Mesendoderm (in vitro differentiated cells): ENCODE results near the gene PSMB7.

Source experiments
- DNase-seq: peaks from one replicate; pipeline ENCODE4 v3.0.0; 2013
- H2AK5ac ChIP-seq: 2 replicates; pipeline ENCODE4 v1.6.1; 2013; ENCODE audit warnings: low read length, inconsistent platforms
- H2BK120ac ChIP-seq: 2 replicates; pipeline ENCODE4 v1.6.1; 2013; ENCODE audit warnings: low read depth, mild to moderate bottlenecking, low read length, moderate library complexity, mixed read lengths
- H2BK15ac ChIP-seq: replicated peaks from 2 replicates; pipeline ENCODE4 v1.6.1; 2013; ENCODE audit warnings: low read depth, mild to moderate bottlenecking, moderate library complexity
- H2BK5ac ChIP-seq: 2 replicates; pipeline ENCODE4 v1.6.1; 2013; ENCODE audit warnings: low read length, inconsistent platforms
- H3K18ac ChIP-seq: 2 replicates; pipeline ENCODE4 v1.6.1; 2013; ENCODE audit warnings: mild to moderate bottlenecking, low read length, mixed read lengths
- H3K23ac ChIP-seq: one replicate; pipeline ENCODE4 v1.6.1; 2013; ENCODE audit warnings: low read length
- H3K27ac ChIP-seq: 2 replicates; pipeline ENCODE4 v1.5.1; 2013; ENCODE audit warnings: low read depth, mild to moderate bottlenecking, inconsistent platforms, low read length, moderate library complexity
- H3K27me3 ChIP-seq: 2 replicates; pipeline ENCODE4 v1.6.1; 2013; ENCODE audit warnings: low read length, control low read depth, mild to moderate bottlenecking, inconsistent platforms; ENCODE audit not compliant: insufficient read depth, poor library complexity
- H3K36me3 ChIP-seq: 2 replicates; pipeline ENCODE4 v1.6.1; 2013; ENCODE audit warnings: low read length, inconsistent platforms; ENCODE audit not compliant: control insufficient read depth, insufficient read depth
- H3K4ac ChIP-seq: one replicate; pipeline ENCODE4 v1.6.1; 2013; ENCODE audit warnings: low read depth, mild to moderate bottlenecking, low read length, moderate library complexity
- H3K4me1 ChIP-seq: 2 replicates; pipeline ENCODE4 v1.6.1; 2013; ENCODE audit warnings: low read depth, low read length, inconsistent platforms; ENCODE audit not compliant: control insufficient read depth
- H3K4me2 ChIP-seq: 2 replicates; pipeline ENCODE4 v1.6.1; 2013; ENCODE audit warnings: low read length
- H3K4me3 ChIP-seq: 2 replicates; pipeline ENCODE4 v1.5.1; 2013; ENCODE audit warnings: mild to moderate bottlenecking, low read length
- H3K56ac ChIP-seq: one replicate; pipeline ENCODE4 v1.6.1; 2013; ENCODE audit warnings: low read length
- H3K79me1 ChIP-seq: 2 replicates; pipeline ENCODE4 v1.6.1; 2013; ENCODE audit warnings: low read length, inconsistent platforms
- H3K79me2 ChIP-seq: 2 replicates; pipeline ENCODE4 v1.6.1; 2013; ENCODE audit warnings: mild to moderate bottlenecking, low read length; ENCODE audit not compliant: control insufficient read depth, insufficient read depth
- H3K9ac ChIP-seq: 2 replicates; pipeline ENCODE4 v1.6.1; 2013; ENCODE audit warnings: low read length, inconsistent platforms
- H4K5ac ChIP-seq: one replicate; pipeline ENCODE4 v1.6.1; 2013; ENCODE audit warnings: low read length
- H4K8ac ChIP-seq: one replicate; pipeline ENCODE4 v1.6.1; 2013; ENCODE audit warnings: low read depth, mild to moderate bottlenecking, control low read depth, low read length, moderate library complexity
- WGBS: extraction: QIAGEN DNeasy Blood & Tissue Kit; methylation state at CpG from one replicate; pipeline ENCODE4 v1.1.7; 2013; ENCODE audit warnings: low lambda C conversion rate, missing lambda C conversion rate; ENCODE audit not compliant: insufficient coverage; ENCODE audit errors: extremely low coverage; 5-methylcytosine and 5-hydroxymethylcytosine counted together

PSMB7 gene

DNA sequence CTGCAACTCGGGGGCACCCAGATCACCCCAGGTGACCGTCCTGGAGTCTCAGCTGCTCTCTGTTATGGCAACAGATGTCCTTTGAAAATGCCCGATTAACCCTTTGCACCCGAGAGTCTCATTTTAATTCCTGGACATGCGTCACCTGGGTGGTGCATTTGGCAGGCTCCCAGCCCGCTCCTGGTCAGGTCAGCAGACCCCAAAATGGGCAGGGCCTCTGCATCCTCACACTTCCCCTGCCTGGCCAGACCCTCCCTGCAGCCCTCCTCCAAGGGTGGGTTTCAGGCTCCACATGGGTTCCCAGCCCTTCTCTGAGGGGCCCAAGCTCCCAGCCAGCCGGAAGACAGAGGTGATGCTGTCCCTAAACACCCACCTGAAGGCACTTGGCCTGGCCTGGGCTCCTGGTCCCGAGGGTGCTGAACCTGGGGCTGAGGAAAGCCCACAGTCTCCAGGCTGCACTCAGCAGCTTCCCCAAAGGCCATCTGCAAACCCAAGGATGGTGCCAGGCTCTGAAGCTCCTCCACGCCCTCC lies 69.4 kb downstream of the PSMB7 start:
- Histone ChIP-seq H2BK15ac (no peak overlapping the region), H3K9ac (no peak overlapping the region), H3K79me2 (no peaks in the 10 kb centered on the region), H3K79me1 (no peaks in the 10 kb centered on the region), H3K23ac (no peak overlapping the region), H3K27me3 (no peaks in the 10 kb centered on the region), H3K27ac (no peak overlapping the region), H3K18ac (no peak overlapping the region), H4K5ac (no peak overlapping the region), H3K56ac (no peak overlapping the region), H4K8ac (no peak overlapping the region), H3K4me3 (no peak overlapping the region), H3K36me3 (peaks cover 7% of the 10 kb centered on the region), H2BK120ac (no peak overlapping the region), H3K4me1 (no peaks in the 10 kb centered on the region), H3K4ac (no peak overlapping the region), H3K4me2 (no peak overlapping the region), H2BK5ac (no peak overlapping the region), H2AK5ac (no peak overlapping the region)
- WGBS: no CpG with 5 or more reads among the region's 9 CpGs
- no peak for DNase-seq

DNA sequence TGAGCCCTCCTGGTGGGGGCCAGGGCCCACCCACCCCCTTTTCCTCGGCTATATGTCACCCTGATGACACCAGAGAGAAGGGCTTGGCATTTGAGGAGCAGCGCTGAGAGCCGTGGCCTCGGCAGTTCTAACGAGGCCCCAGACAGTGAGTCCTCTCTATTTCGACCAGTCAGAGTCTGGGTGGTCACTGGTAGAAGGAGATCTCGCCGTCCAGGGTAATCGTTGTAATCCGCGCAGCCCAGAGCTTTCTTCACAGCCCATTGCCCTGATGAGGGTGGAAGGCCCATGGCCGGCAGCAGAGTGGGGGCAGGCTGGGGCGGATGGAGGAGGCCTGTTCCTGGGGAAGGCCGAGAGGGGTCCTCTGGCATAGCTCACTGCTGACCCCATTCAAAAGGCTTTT lies 70.2 kb downstream of the PSMB7 start:
- no peak overlapping the region for H3K23ac ChIP-seq
- WGBS: no CpG with 5 or more reads among the region's 14 CpGs
- H2BK120ac ChIP-seq: no peak overlapping the region
- H2BK5ac ChIP-seq: no peak overlapping the region
- no peak overlapping the region for H2AK5ac ChIP-seq
- no peaks in the 10 kb centered on the region for H3K79me1 ChIP-seq
- H3K18ac ChIP-seq: no peak overlapping the region
- no peak overlapping the region for H2BK15ac ChIP-seq
- no peak overlapping the region for H3K4me3 ChIP-seq
- H4K5ac ChIP-seq: no peak overlapping the region
- no peak overlapping the region for H3K4me2 ChIP-seq
- DNase-seq: no peak
- no peak overlapping the region for H3K9ac ChIP-seq
- H4K8ac ChIP-seq: no peak overlapping the region
- no peak overlapping the region for H3K56ac ChIP-seq
- H3K4ac ChIP-seq: no peak overlapping the region
- H3K79me2 ChIP-seq: no peaks in the 10 kb centered on the region
- H3K4me1 ChIP-seq: no peaks in the 10 kb centered on the region
- peaks cover 2% of the 10 kb centered on the region for H3K36me3 ChIP-seq
- H3K27me3 ChIP-seq: no peaks in the 10 kb centered on the region
- H3K27ac ChIP-seq: no peak overlapping the region

- Histone ChIP-seq H4K8ac (no peak overlapping the region), H3K79me1 (no peaks in the 10 kb centered on the region), H2BK15ac (no peak overlapping the region), H3K23ac (no peak overlapping the region), H3K27me3 (no peaks in the 10 kb centered on the region), H3K36me3 (peaks cover 2% of the 10 kb centered on the region), H3K79me2 (no peaks in the 10 kb centered on the region), H2BK120ac (no peak overlapping the region), H3K4me1 (no peaks in the 10 kb centered on the region), H3K56ac (no peak overlapping the region), H2AK5ac (no peak overlapping the region), H3K4ac (no peak overlapping the region), H3K18ac (no peak overlapping the region), H3K9ac (no peak overlapping the region), H4K5ac (no peak overlapping the region), H3K4me3 (no peak overlapping the region), H2BK5ac (no peak overlapping the region), H3K4me2 (no peak overlapping the region), H3K27ac (no peak overlapping the region)
- no peak for DNase-seq
- WGBS: no CpG with 5 or more reads among the region's 29 CpGs
Measured at GRCh38 chr9:124344291-124345050, 70.8 kb downstream of the PSMB7 start.

GRCh38 chr9:124343533-124344290 lies 71.5 kb downstream of the PSMB7 start:
- Histone ChIP-seq H3K9ac (no peak overlapping the region), H3K4me1 (no peaks in the 10 kb centered on the region), H4K8ac (no peak overlapping the region), H2BK5ac (no peak overlapping the region), H2BK15ac (no peak overlapping the region), H3K4ac (no peak overlapping the region), H3K36me3 (peaks cover 2% of the 10 kb centered on the region), H3K56ac (no peak overlapping the region), H3K79me2 (no peaks in the 10 kb centered on the region), H3K18ac (no peak overlapping the region), H3K4me2 (no peak overlapping the region), H3K79me1 (no peaks in the 10 kb centered on the region), H3K4me3 (no peak overlapping the region), H3K27ac (no peak overlapping the region), H4K5ac (no peak overlapping the region), H2BK120ac (no peak overlapping the region), H3K27me3 (no peaks in the 10 kb centered on the region), H3K23ac (no peak overlapping the region), H2AK5ac (no peak overlapping the region)
- no peak for DNase-seq
- WGBS: no CpG with 5 or more reads among the region's 23 CpGs

DNA sequence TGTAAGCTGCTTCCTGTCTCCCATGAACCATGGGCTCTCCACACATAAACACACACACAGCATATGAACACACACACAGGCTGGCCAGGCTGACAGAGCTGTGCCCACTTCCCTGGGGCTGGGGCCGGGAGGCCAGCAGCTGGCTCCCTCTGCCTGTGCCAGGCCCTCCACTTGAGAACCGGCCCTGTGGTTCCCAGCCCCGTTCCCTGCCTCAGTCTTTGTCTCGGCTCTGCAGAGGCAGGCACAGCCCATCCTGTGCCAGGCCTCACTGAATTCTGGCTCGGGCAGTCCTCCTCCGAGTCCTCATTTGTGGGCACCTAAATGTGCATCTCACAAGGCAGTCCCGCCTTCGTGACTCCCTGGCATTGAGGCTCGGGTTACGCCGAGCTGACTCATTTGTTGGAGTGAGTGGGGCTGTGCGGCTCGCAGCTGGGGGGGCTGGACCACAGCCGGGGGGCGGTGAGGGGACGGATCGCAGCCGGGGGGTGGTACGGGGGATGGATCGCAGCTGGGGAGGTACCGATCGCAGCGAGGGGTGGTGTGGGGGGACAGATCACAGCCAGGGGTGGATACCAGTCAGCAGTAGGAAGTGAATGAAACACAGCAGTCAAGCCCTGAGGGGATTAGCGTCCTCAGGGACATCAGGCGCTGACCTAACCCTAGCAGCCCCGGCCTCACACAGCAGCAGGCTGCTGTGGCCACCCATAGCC lies 72.3 kb downstream of the PSMB7 start:
- Histone ChIP-seq H3K4me1 (no peaks in the 10 kb centered on the region), H4K8ac (no peak overlapping the region), H3K9ac (no peak overlapping the region), H3K27me3 (no peaks in the 10 kb centered on the region), H2BK5ac (no peak overlapping the region), H3K56ac (no peak overlapping the region), H2AK5ac (no peak overlapping the region), H3K79me1 (no peaks in the 10 kb centered on the region), H3K4me3 (no peak overlapping the region), H3K36me3 (no peaks in the 10 kb centered on the region), H3K79me2 (no peaks in the 10 kb centered on the region), H2BK120ac (no peak overlapping the region), H4K5ac (no peak overlapping the region), H3K4me2 (no peak overlapping the region), H3K23ac (no peak overlapping the region), H3K4ac (no peak overlapping the region), H3K18ac (no peak overlapping the region), H3K27ac (no peak overlapping the region), H2BK15ac (no peak overlapping the region)
- WGBS: no CpG with 5 or more reads among the region's 26 CpGs
- peak; percentile 51 for DNase-seq
